Fibroblast of skin of abdomen (primary cell): ENCODE measurements around the gene CCDC7.
"Not testable (repeated sequence)": the region's sequence is repeated elsewhere in the genome, so short reads cannot be mapped to it uniquely, and the experiment has no call there.

Experiments used
- DNase-seq: peaks from one replicate; pipeline ENCODE4 v3.0.0-alpha.2; 2013

Gene CCDC7

GRCh38 chr10:32454148-32454547, 8.2 kb downstream of the CCDC7 start:
- DNase-seq = no peak

- no peak for DNase-seq
Measured at GRCh38 chr10:32459051-32459698, 13.2 kb downstream of the CCDC7 start.

GRCh38 chr10:32461203-32461602, 15.3 kb downstream of the CCDC7 start:
- DNase-seq = no peak

- DNase-seq = no peak
Measured at GRCh38 chr10:32471232-32471631, 25.3 kb downstream of the CCDC7 start.

- no peak for DNase-seq
Measured at GRCh38 chr10:32477499-32477898, 31.6 kb downstream of the CCDC7 start.

GRCh38 chr10:32481606-32482005, 35.7 kb downstream of the CCDC7 start:
- no peak for DNase-seq

- not testable (repeated sequence) for DNase-seq
Measured at GRCh38 chr10:32483019-32483502, 37.1 kb downstream of the CCDC7 start.

- not testable (repeated sequence) for DNase-seq
Measured at GRCh38 chr10:32488038-32488437, 42.1 kb downstream of the CCDC7 start.

- DNase-seq = no peak
Measured at GRCh38 chr10:32489158-32489557, 43.2 kb downstream of the CCDC7 start.

- peak; percentile 1 for DNase-seq
Measured at GRCh38 chr10:32489901-32490300, 44.0 kb downstream of the CCDC7 start.

GRCh38 chr10:32494562-32494961, 48.6 kb downstream of the CCDC7 start:
- DNase-seq = not testable (repeated sequence)

- not testable (repeated sequence) for DNase-seq
Measured at GRCh38 chr10:32500136-32500535, 54.2 kb downstream of the CCDC7 start.

GRCh38 chr10:32501906-32502305, 56.0 kb downstream of the CCDC7 start:
- no peak for DNase-seq

GRCh38 chr10:32505762-32506420, 60.0 kb downstream of the CCDC7 start:
- not testable (repeated sequence) for DNase-seq

GRCh38 chr10:32511599-32511998, 65.7 kb downstream of the CCDC7 start:
- DNase-seq = no peak

GRCh38 chr10:32516567-32517495, 70.9 kb downstream of the CCDC7 start:
- DNase-seq = no peak

- no peak for DNase-seq
Measured at GRCh38 chr10:32530231-32530630, 84.3 kb downstream of the CCDC7 start.

- DNase-seq = no peak
Measured at GRCh38 chr10:32538256-32538655, 92.3 kb downstream of the CCDC7 start.

GRCh38 chr10:32540691-32541470, 94.9 kb downstream of the CCDC7 start:
- DNase-seq = no peak

GRCh38 chr10:32548208-32548607, 102.3 kb downstream of the CCDC7 start:
- no peak for DNase-seq

GRCh38 chr10:32556783-32557395, 110.9 kb downstream of the CCDC7 start:
- no peak for DNase-seq

- not testable (repeated sequence) for DNase-seq
Measured at GRCh38 chr10:32562695-32563094, 116.8 kb downstream of the CCDC7 start.
